ENCODE results near the gene WRAP73. TPM values are rescaled to one million over a fixed set of nuclear protein-coding genes. Genes with fewer than 3 reads are reported as not detected.

WRAP73 gene
- 10 to 100 TPM; 14.0 to 33.5 (median 19.9) TPM for total RNA-seq

GRCh38 chr1:3649342-3650247 is at the start of gene WRAP73:
Gene WRAP73, minus strand, starts transcription at chr1:3650103. Its CDS starts 104 bp downstream, at chr1:3649999.
- peak; percentile 93 to 98 for ATAC-seq (ENCODE audit: low FRiP score in 2 of 2)
- peak within 1 kb of the TSS in 2 of 4 donors; percentile 64 to 75 for H3K27ac ChIP-seq
- peak within 1 kb of the TSS; percentile 93 to 100 (median 97) for H3K4me3 ChIP-seq
- 4 to 12% methylated on average over 14 to 56 of the region's 60 CpGs for WGBS, 2 donors
- TF ChIP-seq POLR2A (IDR thresholded peaks at IDR 0.05) (peak in 3 of 4 donors; percentile 59 to 90 (median 83)), POLR2AphosphoS5 (IDR thresholded peaks at IDR 0.05) (peak; percentile 83 to 89), CTCF (IDR thresholded peaks at IDR 0.05) (peak in 3 of 6 experiments; percentile 8 to 27 (median 23)), EP300 (IDR thresholded peaks at IDR 0.05) (no peak)
- H3K4me1 ChIP-seq, result peaks cover 36 to 45% (median 40%) of the 10 kb centered on the region in 4 donors
- H3K9me3 ChIP-seq, result no peaks in the 10 kb centered on the region
- peaks cover 0 to 36% (median 23%) of the 10 kb centered on the region in 4 donors for H3K27me3 ChIP-seq
- H3K36me3 ChIP-seq, result peaks cover 8 to 24% (median 20%) of the 10 kb centered on the region in 4 donors
- DNase-seq, result peak; percentile 91 to 97

GRCh38 chr1:3699596-3699995 is 49.7 kb upstream of the WRAP73 start:
- WGBS, 2 donors, result 57 to 63% methylated on average over 14 to 18 of the region's 18 CpGs
- no peak for TF ChIP-seq EP300 (IDR thresholded peaks at IDR 0.05)
- no peak for TF ChIP-seq POLR2AphosphoS5 (IDR thresholded peaks at IDR 0.05)
- no peak for TF ChIP-seq POLR2A (IDR thresholded peaks at IDR 0.05)
- TF ChIP-seq CTCF (IDR thresholded peaks at IDR 0.05), result no peak
- ATAC-seq (ENCODE audit: low FRiP score in 2 of 2) (no peak), DNase-seq (no peak)
- Histone ChIP-seq H3K9me3 (no peaks in the 10 kb centered on the region), H3K27ac (no peak overlapping the region), H3K4me1 (peaks cover 0 to 9% (median 3%) of the 10 kb centered on the region in 4 donors), H3K27me3 (no peaks in the 10 kb centered on the region), H3K36me3 (no peaks in the 10 kb centered on the region), H3K4me3 (no peak overlapping the region)

GRCh38 chr1:3698660-3699408 is 48.9 kb upstream of the WRAP73 start:
- WGBS, 2 donors, result 88 to 90% methylated on average over 23 to 28 of the region's 29 CpGs
- Histone ChIP-seq H3K36me3 (no peaks in the 10 kb centered on the region), H3K4me1 (peaks cover 0 to 9% (median 3%) of the 10 kb centered on the region in 4 donors), H3K27me3 (no peaks in the 10 kb centered on the region), H3K9me3 (no peaks in the 10 kb centered on the region), H3K27ac (no peak overlapping the region), H3K4me3 (no peak overlapping the region)
- no peak for ATAC-seq (ENCODE audit: low FRiP score in 2 of 2)
- peak in 1 of 2 donors; percentile 76 for DNase-seq
- no peak for TF ChIP-seq EP300 (IDR thresholded peaks at IDR 0.05)
- TF ChIP-seq POLR2A (IDR thresholded peaks at IDR 0.05), result no peak
- TF ChIP-seq CTCF (IDR thresholded peaks at IDR 0.05), result no peak
- TF ChIP-seq POLR2AphosphoS5 (IDR thresholded peaks at IDR 0.05), result no peak

- H3K27me3 ChIP-seq, result no peaks in the 10 kb centered on the region
- H3K4me1 ChIP-seq, result peaks cover 0 to 9% (median 3%) of the 10 kb centered on the region in 4 donors
- ATAC-seq (ENCODE audit: low FRiP score in 2 of 2), result no peak
- DNase-seq, result no peak
- H3K27ac ChIP-seq, result no peak overlapping the region
- H3K4me3 ChIP-seq, result no peak overlapping the region
- H3K9me3 ChIP-seq, result no peaks in the 10 kb centered on the region
- H3K36me3 ChIP-seq, result no peaks in the 10 kb centered on the region
- WGBS, 2 donors, result 88 to 90% methylated on average over 10 to 12 of the region's 12 CpGs
- TF ChIP-seq CTCF (IDR thresholded peaks at IDR 0.05), result no peak
- no peak for TF ChIP-seq POLR2A (IDR thresholded peaks at IDR 0.05)
Measured at GRCh38 chr1:3697810-3698209, 47.9 kb upstream of the WRAP73 start.
